Stimulated activated CD4-positive, alpha-beta T cell treated with anti-CD3 and anti-CD28 coated beads, Interleukin-1b, Interleukin-23, amount 100 ng/mL, for 1 hour (primary cell): ENCODE measurements around the gene CLEC2B.
"Not testable (repeated sequence)": the region's sequence is repeated elsewhere in the genome, so short reads cannot be mapped to it uniquely, and the experiment has no call there.

Source experiments
- DNase-seq, 2 donors: peaks; one replicate each; pipeline ENCODE4 v3.0.0-alpha.2; 2020; ENCODE audit warnings: low read depth in 2 of 2

Gene CLEC2B

GRCh38 chr12:9869307-9870161 lies at the start of gene CLEC2B:
TSS of gene CLEC2B (minus strand) at chr12:9869354.
- DNase-seq, result no peak

DNA sequence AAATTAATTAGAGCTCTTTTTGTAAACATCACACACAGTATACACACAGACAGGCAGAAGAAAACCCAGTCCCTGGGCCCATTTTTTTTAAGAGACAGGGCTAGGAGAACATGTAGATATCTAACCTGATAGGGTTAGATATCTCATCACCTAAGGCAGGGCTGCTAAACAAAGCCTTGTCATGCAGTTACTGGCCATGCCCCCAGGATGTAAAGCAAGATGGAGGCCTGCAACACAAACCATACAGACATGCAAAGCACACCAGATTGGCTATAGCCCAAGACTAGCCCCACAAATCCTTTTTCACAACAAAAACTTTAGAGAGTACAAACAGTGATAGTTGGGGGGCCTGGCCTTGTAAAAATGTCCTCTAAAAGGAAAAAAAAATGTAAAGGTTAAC lies 42.6 kb upstream of the CLEC2B start:
- DNase-seq, result no peak

DNA sequence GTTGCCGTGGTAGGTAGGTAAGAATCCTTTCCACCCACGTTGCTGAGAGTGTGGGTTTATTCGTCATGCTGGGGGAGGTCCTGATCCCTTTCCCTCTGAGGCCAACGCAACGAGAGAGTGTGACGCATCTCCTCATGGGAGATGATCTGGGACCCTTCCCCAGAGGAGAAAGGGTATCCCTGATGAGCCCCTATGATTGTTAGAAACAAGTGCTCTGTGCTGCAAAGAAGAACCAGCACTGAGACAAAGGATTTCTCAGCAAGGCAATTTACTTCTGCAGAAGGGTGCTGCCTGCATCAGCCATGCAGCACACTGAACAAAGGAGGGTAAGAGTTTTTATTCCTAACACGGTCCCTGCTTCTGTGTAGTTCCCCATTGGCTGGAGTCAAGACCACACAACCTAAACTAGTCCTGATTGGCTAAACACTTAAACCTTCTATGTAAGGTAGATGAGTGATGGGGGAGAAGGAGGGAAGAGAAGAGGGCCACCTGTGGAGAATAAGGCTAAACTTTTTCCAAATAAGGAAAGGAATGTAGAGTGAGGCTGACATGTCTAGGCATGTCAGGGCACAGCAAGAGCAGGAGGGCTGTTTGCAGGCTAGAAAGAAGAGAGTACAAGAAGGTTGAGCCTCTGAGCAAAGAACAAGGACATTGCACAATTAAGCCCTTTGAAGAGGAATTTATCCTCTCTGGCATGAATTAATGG lies 41.7 kb upstream of the CLEC2B start:
- no peak for DNase-seq

DNA sequence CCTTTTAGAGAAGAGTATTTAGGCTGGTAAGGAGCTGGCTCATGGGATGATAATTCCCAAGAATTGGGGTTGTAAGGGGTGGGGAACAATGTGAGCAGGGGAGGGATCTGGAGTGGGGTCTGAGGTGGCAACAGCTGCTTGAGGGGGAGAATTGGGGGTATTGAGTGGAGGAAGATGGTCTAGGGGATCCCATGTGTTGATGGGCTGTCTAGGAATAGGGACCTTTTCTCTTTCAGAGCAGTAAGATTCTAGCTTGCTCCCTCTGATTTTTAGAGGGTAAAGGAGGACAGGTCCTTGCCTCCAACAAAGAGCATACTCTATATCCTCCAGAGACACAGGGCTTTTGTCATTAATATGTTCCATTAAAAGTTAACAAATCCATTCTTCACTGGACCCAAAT lies 40.6 kb upstream of the CLEC2B start:
- DNase-seq, result no peak

GRCh38 chr12:9908350-9908749 lies 39.2 kb upstream of the CLEC2B start:
- no peak for DNase-seq

DNA sequence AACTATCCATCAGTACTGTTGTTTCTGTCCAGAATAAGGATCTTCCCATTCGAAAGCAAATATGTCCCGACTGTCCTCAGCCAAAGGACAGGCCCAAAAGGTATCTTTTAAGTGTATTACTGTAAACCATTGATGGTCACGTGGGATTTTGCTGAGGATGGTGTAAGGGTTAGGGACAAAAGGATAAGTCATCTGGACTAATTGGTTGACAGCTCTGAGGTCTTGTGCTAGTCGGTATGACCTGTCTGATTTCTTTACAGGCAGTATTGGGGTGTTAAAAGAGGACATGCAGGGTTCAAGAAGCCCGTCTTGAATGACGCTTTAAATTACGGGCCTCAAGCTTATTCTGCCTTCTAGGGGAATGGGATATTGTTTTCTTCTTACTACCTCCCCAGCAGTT lies 38.6 kb upstream of the CLEC2B start:
- DNase-seq, result no peak

GRCh38 chr12:9906873-9907272 lies 37.7 kb upstream of the CLEC2B start:
- no peak for DNase-seq

GRCh38 chr12:9902539-9903228 lies 33.5 kb upstream of the CLEC2B start:
- no peak for DNase-seq

DNA sequence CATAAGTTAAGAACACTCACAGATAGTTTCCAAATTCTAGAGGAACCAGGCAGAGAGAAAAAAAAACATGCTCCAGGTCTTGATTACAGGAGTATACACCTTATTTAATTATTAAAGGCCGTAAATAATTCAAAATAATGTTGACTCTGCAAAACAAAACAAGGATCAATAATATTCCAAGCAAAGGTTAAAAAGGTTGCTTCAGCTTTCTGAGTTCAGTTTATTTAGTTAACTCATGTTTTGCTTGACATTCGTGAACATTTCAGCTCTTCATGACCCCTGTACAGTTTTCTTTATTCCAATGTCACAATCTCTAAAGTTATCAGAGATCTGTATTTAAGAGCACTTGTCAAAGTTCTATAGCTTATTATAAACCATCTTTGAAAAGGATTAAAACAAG lies 31.8 kb upstream of the CLEC2B start:
- no peak for DNase-seq

DNA sequence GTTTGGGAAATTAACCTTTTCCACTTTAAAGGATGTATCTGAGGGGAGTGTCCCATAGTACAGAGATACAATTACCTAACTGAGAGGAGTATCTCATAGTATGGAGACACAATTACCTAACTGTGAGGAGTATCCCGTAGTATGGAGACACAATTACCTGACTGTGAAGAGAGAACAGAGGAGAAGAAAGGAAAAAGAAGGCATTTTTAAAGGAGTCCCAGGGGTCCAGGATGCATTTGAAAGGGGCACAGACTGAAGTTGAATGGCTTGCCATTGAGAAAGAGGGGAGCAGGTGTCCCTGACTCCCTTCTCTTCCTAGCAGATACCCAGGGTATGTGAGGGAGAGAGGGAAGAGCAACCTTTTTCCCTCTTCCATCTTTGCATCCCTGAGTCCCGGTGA lies 30.1 kb upstream of the CLEC2B start:
- no peak for DNase-seq

DNA sequence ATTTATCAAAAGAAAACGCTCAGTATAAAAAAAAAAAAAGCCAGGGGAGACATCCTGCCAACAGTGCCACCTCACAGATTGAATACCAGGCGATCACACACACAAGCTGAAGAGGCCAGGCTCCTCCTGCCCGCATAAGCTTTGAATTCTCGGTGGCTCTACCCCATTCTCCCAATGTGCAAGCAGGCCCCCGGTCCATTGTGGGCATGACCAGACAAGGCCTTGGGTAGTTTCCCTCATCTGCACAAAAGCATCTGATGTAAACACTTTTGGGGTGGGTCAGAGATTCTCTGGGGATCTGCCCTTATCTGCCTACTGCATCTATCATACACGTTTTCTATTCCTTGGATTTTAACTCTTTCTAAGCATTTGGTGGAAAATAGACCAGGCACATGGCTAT lies 28.4 kb upstream of the CLEC2B start:
- DNase-seq, result no peak

DNA sequence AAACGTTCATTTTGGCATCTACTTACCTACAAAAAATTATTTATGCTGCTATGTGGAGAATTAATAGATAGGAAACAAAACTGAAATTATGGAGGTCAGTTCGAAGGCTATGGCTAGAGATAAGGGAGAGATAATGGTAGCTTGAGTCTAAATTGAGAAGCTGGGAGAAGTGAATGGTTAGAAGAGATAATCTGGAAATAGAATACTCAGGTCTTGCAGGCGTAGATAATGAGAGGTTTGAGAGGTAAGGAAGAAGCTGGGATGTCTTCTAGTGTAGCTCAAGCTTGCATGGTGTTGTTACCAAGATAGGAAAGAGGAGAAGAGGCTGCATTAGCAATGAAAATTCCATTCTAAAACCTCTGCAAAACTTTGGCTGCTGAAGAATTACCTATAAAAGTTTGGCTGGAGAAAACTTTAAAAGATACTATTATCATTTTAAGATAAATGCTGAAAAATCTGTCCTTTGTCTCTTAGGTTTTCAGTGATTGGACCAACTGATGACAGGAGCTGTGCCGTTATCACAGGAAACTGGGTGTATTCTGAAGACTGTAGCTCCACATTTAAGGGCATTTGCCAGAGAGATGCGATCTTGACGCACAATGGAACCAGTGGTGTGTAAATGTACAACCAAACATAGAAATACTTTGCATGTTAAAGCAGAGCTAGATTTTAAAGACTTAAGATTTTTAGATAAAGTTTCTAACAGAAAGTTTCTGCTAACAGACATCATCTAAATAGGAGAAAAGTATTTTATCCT lies 26.2 kb upstream of the CLEC2B start:
- DNase-seq, result no peak

- DNase-seq, result no peak
These were observed 19.6 kb upstream of the CLEC2B start for GRCh38 chr12:9888665-9889273.

DNA sequence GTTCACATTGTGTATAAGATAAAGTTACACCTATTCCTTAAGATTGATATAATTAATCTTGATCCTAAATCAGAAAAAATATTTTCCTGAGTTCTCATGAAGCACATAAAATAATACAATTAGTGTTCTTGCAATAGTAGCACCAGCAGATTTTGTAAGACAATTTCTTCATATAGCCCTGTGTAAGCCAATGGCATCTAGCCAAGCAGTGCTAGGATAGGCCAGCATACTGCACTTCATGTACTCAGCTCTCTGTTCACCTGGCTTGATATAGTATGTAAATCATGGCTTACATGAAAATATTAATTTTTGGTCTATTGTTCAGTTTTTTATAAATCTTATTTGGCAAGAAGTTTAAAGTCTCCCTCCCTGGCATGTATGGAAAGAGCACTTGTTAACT lies 14.0 kb upstream of the CLEC2B start:
- no peak for DNase-seq

DNA sequence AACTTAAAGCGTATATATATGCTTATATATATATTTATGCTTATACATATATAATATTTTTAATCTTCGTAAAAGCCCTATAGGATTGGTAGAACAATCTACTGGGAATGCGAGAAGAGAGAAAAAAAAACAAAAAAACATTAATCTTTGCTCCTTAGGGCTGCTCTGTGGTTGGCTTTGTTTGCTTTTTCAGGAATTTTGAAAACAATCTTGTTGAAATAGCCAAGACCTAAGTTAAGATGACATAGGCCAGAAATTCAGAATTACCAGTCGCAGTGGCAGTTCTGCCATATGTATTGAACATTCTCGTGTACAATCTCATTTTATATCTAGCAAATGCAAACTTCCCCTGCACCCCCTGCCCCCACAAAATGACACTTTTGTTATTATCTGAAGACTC lies 12.8 kb upstream of the CLEC2B start:
- no peak for DNase-seq

GRCh38 chr12:9881246-9881645 lies 12.1 kb upstream of the CLEC2B start, which contains the start of gene KLRF2:
TSS of gene KLRF2 (plus strand) at chr12:9881489. CDS start at chr12:9881596, 107 bp downstream.
- no peak for DNase-seq

DNA sequence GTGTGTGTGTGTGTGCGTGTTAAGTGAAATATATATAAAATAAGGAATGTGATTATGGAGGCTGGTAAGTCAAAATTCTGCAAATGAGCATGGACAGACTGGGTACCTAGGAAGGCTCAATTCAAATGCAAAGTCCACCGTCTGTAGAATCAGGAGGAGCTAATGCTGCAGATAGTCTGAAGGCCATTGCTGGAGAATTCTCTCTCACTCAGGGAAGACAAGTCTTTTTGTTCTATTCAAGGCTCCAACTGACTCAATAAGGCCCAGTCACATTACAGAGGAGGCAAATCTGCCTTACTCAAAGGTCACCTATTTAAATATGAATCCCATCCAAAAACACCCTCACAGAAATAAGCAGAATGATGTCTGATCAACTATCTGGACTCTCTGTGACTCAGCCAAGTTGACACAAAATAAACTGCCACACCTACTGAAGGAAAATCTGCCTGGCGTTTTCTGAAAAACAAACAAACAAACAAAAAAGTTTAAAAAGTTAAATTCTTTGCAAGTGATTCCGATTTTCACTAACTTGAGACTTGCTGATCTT lies 11.5 kb upstream of the CLEC2B start:
- no peak for DNase-seq

- DNase-seq, result not testable (repeated sequence)
These were observed 7.0 kb upstream of the CLEC2B start for GRCh38 chr12:9876120-9876519.

DNA sequence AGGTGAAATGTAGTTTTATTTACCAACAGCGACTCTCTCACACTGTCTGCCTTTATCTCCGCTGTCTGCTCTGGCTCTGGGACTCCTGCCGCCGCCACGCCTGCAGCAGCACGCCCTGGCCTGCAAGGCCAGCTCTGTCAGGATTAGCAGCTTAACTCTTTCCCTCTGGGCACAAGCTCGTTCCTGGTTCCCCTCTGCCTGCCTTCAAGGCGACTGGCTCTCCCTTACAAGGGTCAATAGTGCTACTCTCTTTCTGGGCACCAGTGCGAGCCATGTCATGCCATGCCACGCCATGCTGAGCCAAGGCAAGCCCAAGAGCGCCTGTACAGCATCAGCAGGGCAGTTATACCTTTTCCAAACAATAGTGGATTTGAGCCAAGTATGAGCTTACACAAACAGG lies 3.6 kb upstream of the CLEC2B start:
- DNase-seq, result no peak

GRCh38 chr12:9872162-9872561 lies 3.0 kb upstream of the CLEC2B start:
- no peak for DNase-seq

DNA sequence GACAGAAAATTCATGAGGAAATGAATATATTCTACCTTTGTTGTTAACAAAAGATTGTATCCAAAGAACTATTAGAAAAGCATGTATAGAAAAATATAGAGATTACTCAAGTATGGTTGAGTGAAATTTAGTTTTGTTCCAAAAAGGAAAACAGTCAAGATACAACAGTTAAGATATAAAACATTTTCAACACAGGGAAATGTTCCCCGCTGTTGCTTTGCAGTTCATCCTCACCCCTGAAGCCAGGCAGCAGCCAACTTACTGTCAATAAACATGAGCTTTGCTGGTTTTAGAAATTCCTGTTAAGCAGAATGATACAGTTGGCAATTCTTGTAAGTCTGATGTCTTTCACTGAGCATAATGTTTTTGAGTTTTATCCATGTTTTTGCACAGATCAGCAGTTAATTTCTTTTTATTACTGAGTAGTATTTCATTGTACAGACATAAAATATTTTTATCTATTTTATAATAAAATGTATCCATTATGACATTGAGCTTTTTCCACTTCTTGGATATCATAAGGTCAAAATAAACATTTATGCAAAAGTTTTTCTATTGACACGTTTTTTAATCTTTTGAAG lies 1.2 kb upstream of the CLEC2B start:
- DNase-seq, result no peak
